ENCODE results near the gene AOC3. TPM values are rescaled to one million over a fixed set of nuclear protein-coding genes. Genes with fewer than 3 reads are reported as not detected.

The AOC3 gene
- total RNA-seq, 1 experiment from 2014 or later = 2.8 TPM

DNA sequence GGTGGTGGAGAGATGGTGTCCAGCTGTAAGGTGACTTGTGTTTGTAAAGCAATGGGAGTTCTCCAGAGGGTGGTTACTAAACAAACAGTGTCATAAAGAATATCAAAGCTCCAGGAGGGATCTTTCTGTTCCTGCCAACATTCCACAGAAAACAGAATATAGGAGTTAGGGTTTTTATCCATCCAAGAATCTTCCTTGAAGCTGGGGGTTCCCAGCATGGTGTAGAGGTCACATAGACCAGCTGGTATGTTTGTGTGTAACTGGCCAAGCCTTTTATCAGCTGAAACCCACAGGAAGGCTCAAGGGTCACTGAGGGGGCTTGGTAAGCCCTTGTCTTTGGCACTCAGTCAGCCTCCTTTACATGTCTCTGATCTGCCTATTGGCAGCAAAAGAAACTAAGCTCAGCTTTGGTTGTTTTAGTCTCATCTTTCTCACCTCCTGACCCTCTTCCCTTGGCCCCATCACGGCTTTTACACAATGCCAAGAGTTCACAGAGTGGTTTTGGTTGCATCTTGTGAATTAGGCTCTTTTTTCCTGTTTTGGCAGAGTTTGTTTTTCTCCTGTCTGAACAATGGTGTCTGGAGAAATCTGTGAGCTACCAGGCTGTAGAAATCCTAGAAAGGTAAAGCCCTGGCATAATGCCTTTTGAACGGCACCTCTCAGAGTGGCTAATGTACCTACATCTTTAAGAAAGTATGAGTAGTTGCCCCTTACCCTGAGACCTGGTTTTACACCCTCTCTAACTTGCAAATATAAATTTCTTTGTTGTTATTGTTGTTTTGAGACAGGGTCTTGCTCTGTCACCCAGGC lies 47.7 kb upstream of the AOC3 start:
- Mint-ChIP-seq H3K36me3 (ENCODE audit: insufficient read depth in 1 of 3, low read depth in 3 of 3) (peaks cover 2 to 7% (median 5%) of the 10 kb centered on the region in 3 experiments; a peak in 5 of 7 replicates), H3K4me3 (no peak overlapping the region), H3K9me3 (peaks cover 5 to 8% of the 10 kb centered on the region in 2 experiments), H3K27ac (no peak overlapping the region), H3K27me3 (ENCODE audit: low read depth) (peaks cover 30% of the 10 kb centered on the region), H3K4me1 (0 out of 4 replicates have a peak, but pooled peaks cover 0 to 2% of the 10 kb centered on the region in 2 experiments)
- DNase-seq = no peak
- Histone ChIP-seq H2BK5ac (ENCODE audit: insufficient read length, low read length) (no peak overlapping the region), H4K91ac (ENCODE audit: insufficient read length, low read depth, low read length) (no peak overlapping the region), H3K9me3 (ENCODE audit: control insufficient read depth, low read depth, low read length) (no peaks in the 10 kb centered on the region), H2BK12ac (ENCODE audit: insufficient read length, low read depth, low read length) (no peak overlapping the region), H3K9ac (ENCODE audit: extremely low read depth, insufficient read length, low read length) (no peak overlapping the region), H2BK15ac (ENCODE audit: low read depth, low read length) (no peak overlapping the region), H3K56ac (ENCODE audit: insufficient read length, low read depth, low read length) (no peak overlapping the region), H3K27me3 (ENCODE audit: insufficient read depth, low read length) (no peaks in the 10 kb centered on the region), H2BK20ac (ENCODE audit: low read depth, low read length, poor library complexity, severe bottlenecking) (no peak overlapping the region), H3K23ac (ENCODE audit: insufficient read length, low read depth, low read length) (no peak overlapping the region), H3K18ac (ENCODE audit: insufficient read length, low read depth, low read length) (no peak overlapping the region), H3K4me2 (ENCODE audit: insufficient read depth, insufficient read length, low read length) (no peak overlapping the region), H3K14ac (ENCODE audit: insufficient read depth, low read length) (no peak overlapping the region), H3K4me1 (ENCODE audit: insufficient read depth, low read length) (no peaks in the 10 kb centered on the region), H3K79me2 (ENCODE audit: insufficient read depth, low read length) (no peaks in the 10 kb centered on the region), H3K27ac (ENCODE audit: insufficient read length, low read depth, low read length) (no peak overlapping the region), H4K5ac (ENCODE audit: insufficient read length, low read depth, low read length) (no peak overlapping the region), H3K79me1 (ENCODE audit: insufficient read depth, low read depth, low read length, poor library complexity, severe bottlenecking) (no peaks in the 10 kb centered on the region), H2AK5ac (ENCODE audit: insufficient read length, low read length) (no peak overlapping the region), H4K8ac (replicated peaks; ENCODE audit: insufficient read length, low read depth, low read length) (no peak overlapping the region), H3T11ph (ENCODE audit: low read length) (no peak overlapping the region), H3K23me2 (ENCODE audit: insufficient read length, low read depth, low read length, poor library complexity, severe bottlenecking) (no peaks in the 10 kb centered on the region), H2AFZ (ENCODE audit: low read length) (no peak overlapping the region), H3K4ac (ENCODE audit: low read depth, low read length) (no peak overlapping the region), H2BK120ac (ENCODE audit: low read depth, low read length, poor library complexity, severe bottlenecking) (no peak overlapping the region), H4K20me1 (ENCODE audit: control insufficient read depth, insufficient read depth, insufficient read length) (no peaks in the 10 kb centered on the region)
- TF ChIP-seq, protein P1, sequence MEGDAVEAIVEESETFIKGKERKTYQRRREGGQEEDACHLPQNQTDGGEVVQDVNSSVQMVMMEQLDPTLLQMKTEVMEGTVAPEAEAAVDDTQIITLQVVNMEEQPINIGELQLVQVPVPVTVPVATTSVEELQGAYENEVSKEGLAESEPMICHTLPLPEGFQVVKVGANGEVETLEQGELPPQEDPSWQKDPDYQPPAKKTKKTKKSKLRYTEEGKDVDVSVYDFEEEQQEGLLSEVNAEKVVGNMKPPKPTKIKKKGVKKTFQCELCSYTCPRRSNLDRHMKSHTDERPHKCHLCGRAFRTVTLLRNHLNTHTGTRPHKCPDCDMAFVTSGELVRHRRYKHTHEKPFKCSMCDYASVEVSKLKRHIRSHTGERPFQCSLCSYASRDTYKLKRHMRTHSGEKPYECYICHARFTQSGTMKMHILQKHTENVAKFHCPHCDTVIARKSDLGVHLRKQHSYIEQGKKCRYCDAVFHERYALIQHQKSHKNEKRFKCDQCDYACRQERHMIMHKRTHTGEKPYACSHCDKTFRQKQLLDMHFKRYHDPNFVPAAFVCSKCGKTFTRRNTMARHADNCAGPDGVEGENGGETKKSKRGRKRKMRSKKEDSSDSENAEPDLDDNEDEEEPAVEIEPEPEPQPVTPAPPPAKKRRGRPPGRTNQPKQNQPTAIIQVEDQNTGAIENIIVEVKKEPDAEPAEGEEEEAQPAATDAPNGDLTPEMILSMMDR (conservative IDR thresholded peaks at IDR 0.05) = no peak
- no CpG with 5 or more reads among the region's 2 CpGs for WGBS (ENCODE audit: extremely low coverage, insufficient read length, low lambda C conversion rate)

Measured in H9 (cell line).